WTC11 (cell line): ENCODE results near the gene TMEM89. TPM values are rescaled to one million over a fixed set of nuclear protein-coding genes. Genes with fewer than 3 reads are reported as not detected.

ENCODE experiments used
- ATAC-seq: fragments of 200-7000 bp; cut with Tn5 transposase; 2 replicates; pipeline ENCODE4 v1.10.0; 2021; ENCODE audit warnings: mild to moderate bottlenecking, moderate library complexity
- CTCF ChIA-PET: fragments of 300-600 bp; sonication (Branson Sonifier 250); formaldehyde crosslinking; loops from one replicate; lab custom pipeline; 2021; ENCODE audit warnings: antibody characterized with exemption; lab: Charles Lee
- POLR2A ChIA-PET: fragments of 350-600 bp; sonication (Branson Sonifier 250); formaldehyde crosslinking; loops from one replicate; lab custom pipeline; 2021; ENCODE audit warnings: antibody characterized with exemption; lab: Charles Lee
- DNase-seq: peaks from one replicate; pipeline ENCODE4 v3.0.0; 2021; ENCODE audit warnings: low spot score
- H3K27ac Mint-ChIP-seq: 2 replicates; pipeline ENCODE4 v1.8.0; 2021; ENCODE audit warnings: mixed read lengths
- H3K27me3 Mint-ChIP-seq: 2 replicates; pipeline ENCODE4 v1.8.0; 2021; ENCODE audit warnings: low read depth, mild to moderate bottlenecking, moderate library complexity, mixed read lengths
- H3K36me3 Mint-ChIP-seq: 2 replicates; pipeline ENCODE4 v1.8.0; 2021; ENCODE audit warnings: mixed read lengths
- H3K4me1 Mint-ChIP-seq: 2 replicates; pipeline ENCODE4 v1.8.0; 2022; ENCODE audit warnings: mixed read lengths
- H3K4me3 Mint-ChIP-seq: 2 replicates; pipeline ENCODE4 v1.8.0; 2021; ENCODE audit warnings: mild to moderate bottlenecking, moderate library complexity, mixed read lengths
- H3K9me3 Mint-ChIP-seq: 2 replicates; pipeline ENCODE4 v1.8.0; 2021; ENCODE audit warnings: mixed read lengths
- FOXK1 ChIP-seq: sonication (generic); formaldehyde crosslinking; IDR thresholded peaks from 2 replicates; pipeline ENCODE4 v1.8.0; 2022; ENCODE audit warnings: mild to moderate bottlenecking, moderate library complexity, missing genetic modification reagents
- GTF2I ChIP-seq: fragments of 250-450 bp; sonication (Bioruptor Pico); conservative IDR thresholded peaks from 2 replicates; pipeline ENCODE4 v1.4.0; 2021; ENCODE audit warnings: mild to moderate bottlenecking
- HMGA2 ChIP-seq: fragments of 250-450 bp; sonication (Bioruptor Pico); IDR thresholded peaks from 2 replicates; pipeline ENCODE4 v1.4.0; 2021; ENCODE audit warnings: mild to moderate bottlenecking, moderate library complexity
- NFE2L1 ChIP-seq: sonication (generic); formaldehyde crosslinking; IDR thresholded peaks from 2 replicates; pipeline ENCODE4 v1.8.1; 2023; ENCODE audit warnings: missing genetic modification reagents
- SP1 ChIP-seq: sonication (generic); formaldehyde crosslinking; conservative IDR thresholded peaks from 2 replicates; pipeline ENCODE4 v1.8.1; 2022; ENCODE audit warnings: missing genetic modification reagents
- TP53 ChIP-seq: sonication (generic); formaldehyde crosslinking; IDR thresholded peaks from 2 replicates; pipeline ENCODE4 v1.8.1; 2023; ENCODE audit warnings: mild to moderate bottlenecking, missing genetic modification reagents
- ZNF232 ChIP-seq: sonication (generic); formaldehyde crosslinking; IDR thresholded peaks from 2 replicates; pipeline ENCODE4 v1.8.0; 2022; ENCODE audit warnings: mild to moderate bottlenecking, missing genetic modification reagents
- ZNF263 ChIP-seq: sonication (generic); formaldehyde crosslinking; IDR thresholded peaks from 2 replicates; pipeline ENCODE4 v1.8.1; 2022; ENCODE audit warnings: low read depth, mild to moderate bottlenecking, moderate library complexity, missing genetic modification reagents
- ZNF396 ChIP-seq: fragments of 250-450 bp; sonication (Bioruptor Pico); IDR thresholded peaks from 2 replicates; pipeline ENCODE4 v1.8.0; 2021; ENCODE audit warnings: mild to moderate bottlenecking, moderate library complexity, borderline replicate concordance
- total RNA-seq: library from RNA; stranded (reverse); gene quantifications from 3 replicates; pipeline ENCODE4 v1.2.3, GENCODE V29; 2021
- TF ChIP-seq, protein P1 (sequence below): fragments of 200-600 bp; IDR thresholded peaks from 2 replicates; pipeline ENCODE4 v1.8.0; 2022; ENCODE audit warnings: antibody characterized with exemption
- TF ChIP-seq, protein P2 (sequence below): fragments of 250-450 bp; sonication (Bioruptor Pico); IDR thresholded peaks from 2 replicates; pipeline ENCODE4 v1.9.0; 2021; ENCODE audit warnings: mild to moderate bottlenecking
- TF ChIP-seq, protein P3 (sequence below): sonication (generic); formaldehyde crosslinking; IDR thresholded peaks from 2 replicates; pipeline ENCODE4 v1.8.0; 2022; ENCODE audit warnings: mild to moderate bottlenecking, missing genetic modification reagents
- TF ChIP-seq, protein P4 (sequence below): fragments of 250-450 bp; sonication (Bioruptor Pico); IDR thresholded peaks from 2 replicates; pipeline ENCODE4 v1.9.0; 2021; ENCODE audit warnings: mild to moderate bottlenecking
- TF ChIP-seq, protein P5 (sequence below): sonication (generic); formaldehyde crosslinking; IDR thresholded peaks from 2 replicates; pipeline ENCODE4 v1.8.1; 2022; ENCODE audit warnings: low read depth, mild to moderate bottlenecking, moderate library complexity, missing genetic modification reagents, borderline replicate concordance
- TF ChIP-seq, protein P6 (sequence below): fragments of 250-450 bp; sonication (Bioruptor Pico); conservative IDR thresholded peaks from 2 replicates; pipeline ENCODE4 v1.9.0; 2021; ENCODE audit warnings: mild to moderate bottlenecking

The TMEM89 gene
- total RNA-seq, 1 experiment from 2014 or later, result 0.66 TPM

DNA sequence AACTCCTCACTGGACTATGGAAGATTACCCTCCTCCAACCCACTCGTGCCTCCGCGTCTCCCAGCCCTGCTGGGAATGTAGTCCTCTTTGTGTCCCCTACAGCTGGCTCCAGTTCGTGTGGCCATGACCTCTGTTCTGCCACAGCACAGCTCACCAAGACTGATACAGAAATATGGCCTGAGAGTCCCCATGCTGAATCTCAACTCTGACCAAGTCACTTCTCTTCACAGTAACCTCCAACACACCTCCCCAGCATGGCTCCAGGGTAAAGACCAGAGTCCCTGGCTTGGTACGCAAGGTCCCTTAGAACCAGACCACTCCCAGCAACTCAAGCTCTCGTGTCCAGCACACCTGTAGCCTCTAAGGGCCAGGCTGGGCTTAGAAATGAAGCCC, 24.2 kb downstream of the TMEM89 start (continued):
- TF ChIP-seq, protein P1, sequence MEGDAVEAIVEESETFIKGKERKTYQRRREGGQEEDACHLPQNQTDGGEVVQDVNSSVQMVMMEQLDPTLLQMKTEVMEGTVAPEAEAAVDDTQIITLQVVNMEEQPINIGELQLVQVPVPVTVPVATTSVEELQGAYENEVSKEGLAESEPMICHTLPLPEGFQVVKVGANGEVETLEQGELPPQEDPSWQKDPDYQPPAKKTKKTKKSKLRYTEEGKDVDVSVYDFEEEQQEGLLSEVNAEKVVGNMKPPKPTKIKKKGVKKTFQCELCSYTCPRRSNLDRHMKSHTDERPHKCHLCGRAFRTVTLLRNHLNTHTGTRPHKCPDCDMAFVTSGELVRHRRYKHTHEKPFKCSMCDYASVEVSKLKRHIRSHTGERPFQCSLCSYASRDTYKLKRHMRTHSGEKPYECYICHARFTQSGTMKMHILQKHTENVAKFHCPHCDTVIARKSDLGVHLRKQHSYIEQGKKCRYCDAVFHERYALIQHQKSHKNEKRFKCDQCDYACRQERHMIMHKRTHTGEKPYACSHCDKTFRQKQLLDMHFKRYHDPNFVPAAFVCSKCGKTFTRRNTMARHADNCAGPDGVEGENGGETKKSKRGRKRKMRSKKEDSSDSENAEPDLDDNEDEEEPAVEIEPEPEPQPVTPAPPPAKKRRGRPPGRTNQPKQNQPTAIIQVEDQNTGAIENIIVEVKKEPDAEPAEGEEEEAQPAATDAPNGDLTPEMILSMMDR, result no peak
- TF ChIP-seq TP53 (no peak), FOXK1 (CRISPR knock-in tag) (no peak), HMGA2 (CRISPR knock-in tag) (no peak), GTF2I (CRISPR knock-in tag) (no peak), ZNF396 (CRISPR knock-in tag) (no peak)
- TF ChIP-seq, protein P2, sequence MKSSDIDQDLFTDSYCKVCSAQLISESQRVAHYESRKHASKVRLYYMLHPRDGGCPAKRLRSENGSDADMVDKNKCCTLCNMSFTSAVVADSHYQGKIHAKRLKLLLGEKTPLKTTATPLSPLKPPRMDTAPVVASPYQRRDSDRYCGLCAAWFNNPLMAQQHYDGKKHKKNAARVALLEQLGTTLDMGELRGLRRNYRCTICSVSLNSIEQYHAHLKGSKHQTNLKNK, result no peak
- TF ChIP-seq, protein P3, sequence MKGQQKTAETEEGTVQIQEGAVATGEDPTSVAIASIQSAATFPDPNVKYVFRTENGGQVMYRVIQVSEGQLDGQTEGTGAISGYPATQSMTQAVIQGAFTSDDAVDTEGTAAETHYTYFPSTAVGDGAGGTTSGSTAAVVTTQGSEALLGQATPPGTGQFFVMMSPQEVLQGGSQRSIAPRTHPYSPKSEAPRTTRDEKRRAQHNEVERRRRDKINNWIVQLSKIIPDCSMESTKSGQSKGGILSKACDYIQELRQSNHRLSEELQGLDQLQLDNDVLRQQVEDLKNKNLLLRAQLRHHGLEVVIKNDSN (CRISPR knock-in tag), result no peak

DNA sequence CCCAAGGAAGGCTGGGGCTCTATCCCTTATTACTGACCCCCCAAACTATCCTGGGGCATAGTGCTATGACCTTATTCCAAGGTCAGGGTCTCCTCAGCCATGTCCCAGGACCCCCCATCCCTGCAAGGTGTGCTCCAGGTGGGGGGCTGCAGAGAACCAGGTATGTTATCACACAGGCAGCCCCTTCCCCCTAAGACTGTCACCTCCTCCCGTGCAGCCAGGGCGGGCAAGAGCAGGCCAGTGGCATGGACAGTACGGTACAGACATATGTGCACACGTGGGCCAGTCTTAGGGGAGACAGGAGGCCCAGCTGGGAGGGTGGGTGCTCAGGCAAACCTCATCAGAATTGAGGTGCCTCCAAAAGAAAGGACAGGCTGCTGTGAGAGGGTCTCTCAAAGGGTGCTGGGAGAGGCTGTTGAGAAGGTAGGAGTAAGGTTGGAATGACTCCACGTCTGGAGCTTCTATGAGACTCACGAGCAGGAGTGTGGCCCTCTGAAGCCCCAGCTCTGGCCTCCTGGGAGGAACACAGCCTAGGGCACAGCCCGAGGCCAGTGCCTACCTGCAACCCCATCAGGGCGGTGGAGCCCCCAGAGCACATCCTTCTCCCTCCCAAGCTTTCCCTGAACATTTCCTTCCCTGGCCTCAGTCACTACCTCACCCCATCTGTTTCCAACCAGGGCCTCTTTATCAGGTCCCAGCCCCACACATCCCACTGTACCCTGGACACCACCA, 24.7 kb downstream of the TMEM89 start:
- no peak overlapping the region for H3K4me3 Mint-ChIP-seq
- peaks cover 16% of the 10 kb centered on the region for H3K4me1 Mint-ChIP-seq
- no peaks in the 10 kb centered on the region for H3K9me3 Mint-ChIP-seq
- H3K36me3 Mint-ChIP-seq, result peaks cover 37% of the 10 kb centered on the region
- no peaks in the 10 kb centered on the region; the same call in 1 of the 2 replicates for H3K27me3 Mint-ChIP-seq
- TF ChIP-seq SP1 (CRISPR knock-in tag) (no peak), ZNF232 (CRISPR knock-in tag) (no peak), TP53 (no peak), NFE2L1 (CRISPR knock-in tag) (no peak), ZNF263 (CRISPR knock-in tag) (no peak)
- TF ChIP-seq, protein P4, sequence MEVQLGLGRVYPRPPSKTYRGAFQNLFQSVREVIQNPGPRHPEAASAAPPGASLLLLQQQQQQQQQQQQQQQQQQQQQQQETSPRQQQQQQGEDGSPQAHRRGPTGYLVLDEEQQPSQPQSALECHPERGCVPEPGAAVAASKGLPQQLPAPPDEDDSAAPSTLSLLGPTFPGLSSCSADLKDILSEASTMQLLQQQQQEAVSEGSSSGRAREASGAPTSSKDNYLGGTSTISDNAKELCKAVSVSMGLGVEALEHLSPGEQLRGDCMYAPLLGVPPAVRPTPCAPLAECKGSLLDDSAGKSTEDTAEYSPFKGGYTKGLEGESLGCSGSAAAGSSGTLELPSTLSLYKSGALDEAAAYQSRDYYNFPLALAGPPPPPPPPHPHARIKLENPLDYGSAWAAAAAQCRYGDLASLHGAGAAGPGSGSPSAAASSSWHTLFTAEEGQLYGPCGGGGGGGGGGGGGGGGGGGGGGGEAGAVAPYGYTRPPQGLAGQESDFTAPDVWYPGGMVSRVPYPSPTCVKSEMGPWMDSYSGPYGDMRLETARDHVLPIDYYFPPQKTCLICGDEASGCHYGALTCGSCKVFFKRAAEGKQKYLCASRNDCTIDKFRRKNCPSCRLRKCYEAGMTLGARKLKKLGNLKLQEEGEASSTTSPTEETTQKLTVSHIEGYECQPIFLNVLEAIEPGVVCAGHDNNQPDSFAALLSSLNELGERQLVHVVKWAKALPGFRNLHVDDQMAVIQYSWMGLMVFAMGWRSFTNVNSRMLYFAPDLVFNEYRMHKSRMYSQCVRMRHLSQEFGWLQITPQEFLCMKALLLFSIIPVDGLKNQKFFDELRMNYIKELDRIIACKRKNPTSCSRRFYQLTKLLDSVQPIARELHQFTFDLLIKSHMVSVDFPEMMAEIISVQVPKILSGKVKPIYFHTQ (CRISPR knock-in tag), result no peak
- TF ChIP-seq, protein P5, sequence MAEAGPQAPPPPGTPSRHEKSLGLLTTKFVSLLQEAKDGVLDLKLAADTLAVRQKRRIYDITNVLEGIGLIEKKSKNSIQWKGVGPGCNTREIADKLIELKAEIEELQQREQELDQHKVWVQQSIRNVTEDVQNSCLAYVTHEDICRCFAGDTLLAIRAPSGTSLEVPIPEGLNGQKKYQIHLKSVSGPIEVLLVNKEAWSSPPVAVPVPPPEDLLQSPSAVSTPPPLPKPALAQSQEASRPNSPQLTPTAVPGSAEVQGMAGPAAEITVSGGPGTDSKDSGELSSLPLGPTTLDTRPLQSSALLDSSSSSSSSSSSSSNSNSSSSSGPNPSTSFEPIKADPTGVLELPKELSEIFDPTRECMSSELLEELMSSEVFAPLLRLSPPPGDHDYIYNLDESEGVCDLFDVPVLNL (CRISPR knock-in tag), result no peak
- TF ChIP-seq, protein P3 (CRISPR knock-in tag), result no peak
- TF ChIP-seq, protein P6, sequence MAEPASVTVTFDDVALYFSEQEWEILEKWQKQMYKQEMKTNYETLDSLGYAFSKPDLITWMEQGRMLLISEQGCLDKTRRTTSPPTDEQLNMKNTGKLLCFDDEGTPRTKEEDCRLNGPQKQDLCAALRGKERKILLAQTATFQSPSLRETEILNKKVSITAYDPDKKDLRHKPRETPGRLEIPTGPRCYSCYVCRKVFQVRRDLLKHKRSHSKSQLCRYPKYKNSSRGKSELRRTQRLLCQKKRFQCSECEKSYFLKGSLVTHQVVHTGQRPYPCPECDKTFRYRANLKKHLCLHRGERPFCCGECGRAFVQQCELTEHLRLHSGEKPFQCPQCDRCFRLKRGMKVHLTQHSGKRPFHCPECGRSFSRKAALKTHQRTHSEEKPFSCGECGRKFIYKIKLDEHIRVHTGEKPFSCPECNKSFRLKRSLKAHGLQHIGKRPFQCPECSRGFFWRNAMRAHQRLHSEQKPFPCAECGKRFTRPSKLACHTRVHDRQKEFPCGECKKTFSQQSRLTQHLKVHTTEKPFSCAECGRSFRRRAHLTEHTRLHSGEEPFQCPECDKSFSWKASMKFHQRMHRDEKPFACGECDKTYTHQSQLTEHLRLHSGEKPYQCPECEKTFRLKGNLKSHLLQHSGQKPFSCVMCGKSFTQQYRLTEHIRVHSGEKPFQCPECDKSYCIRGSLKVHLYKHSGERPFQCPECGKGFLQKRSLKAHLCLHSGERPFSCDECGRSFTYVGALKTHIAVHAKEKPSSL, result no peak
- DNase-seq (no peak), ATAC-seq (no peak)
- CTCF ChIA-PET, result interaction anchor here (1.0 to 1.4 kb wide), 4 partner anchors 36 to 161 kb away, joined by 3 to 6 read pairs (median 4); partner anchors contain the start of gene SLC26A6
- POLR2A ChIA-PET, result interaction anchor here (0.9 to 1.6 kb wide), 2 partner anchors 13 to 14 kb away, joined by 3 to 5 read pairs; partner anchors contain the start of gene UQCRC1
- H3K27ac Mint-ChIP-seq, result peak overlapping the region; percentile 75
